GM21390 (cell line): ENCODE measurements around the gene ANKRD11.
"Not testable (repeated sequence)": the region's sequence is repeated elsewhere in the genome, so short reads cannot be mapped to it uniquely, and the experiment has no call there.

Source experiments
- ATAC-seq: cut with Tn5 transposase; IDR thresholded peaks from one replicate; pipeline ENCODE4 v1.9.1; 2021; ENCODE audit not compliant: unreplicated experiment

Gene ANKRD11

GRCh38 chr16:89409161-89409711 is 81.1 kb downstream of the ANKRD11 start:
- no peak for ATAC-seq

GRCh38 chr16:89408315-89408714 is 82.0 kb downstream of the ANKRD11 start:
- no peak for ATAC-seq

- ATAC-seq = no peak
Measured at GRCh38 chr16:89407925-89408300, 82.4 kb downstream of the ANKRD11 start.

- no peak for ATAC-seq
Measured at GRCh38 chr16:89407282-89407924, 83.0 kb downstream of the ANKRD11 start.

- ATAC-seq = no peak
Measured at GRCh38 chr16:89406277-89406888, 84.0 kb downstream of the ANKRD11 start.

GRCh38 chr16:89404561-89404960 is 85.8 kb downstream of the ANKRD11 start:
- ATAC-seq = no peak

- ATAC-seq = no peak
Measured at GRCh38 chr16:89402962-89403361, 87.4 kb downstream of the ANKRD11 start.

- no peak for ATAC-seq
Measured at GRCh38 chr16:89401641-89402445, 88.5 kb downstream of the ANKRD11 start.

- ATAC-seq = no peak
Measured at GRCh38 chr16:89401205-89401604, 89.2 kb downstream of the ANKRD11 start.

GRCh38 chr16:89400740-89401139 is 89.6 kb downstream of the ANKRD11 start:
- no peak for ATAC-seq

GRCh38 chr16:89398924-89399323 is 91.4 kb downstream of the ANKRD11 start:
- no peak for ATAC-seq

- no peak for ATAC-seq
Measured at GRCh38 chr16:89397331-89397861, 93.0 kb downstream of the ANKRD11 start.

- ATAC-seq = no peak
Measured at GRCh38 chr16:89396156-89396555, 94.2 kb downstream of the ANKRD11 start.

- ATAC-seq = no peak
Measured at GRCh38 chr16:89395150-89396142, 94.9 kb downstream of the ANKRD11 start.

- no peak for ATAC-seq
Measured at GRCh38 chr16:89393738-89394406, 96.5 kb downstream of the ANKRD11 start.

- no peak for ATAC-seq
Measured at GRCh38 chr16:89392881-89393737, 97.3 kb downstream of the ANKRD11 start.

- ATAC-seq = not testable (repeated sequence)
Measured at GRCh38 chr16:89390224-89390583, 100.2 kb downstream of the ANKRD11 start.

- ATAC-seq = not testable (repeated sequence)
Measured at GRCh38 chr16:89389504-89390223, 100.7 kb downstream of the ANKRD11 start.
